H1 (cell line): Measurements from ENCODE around the gene GRAP. TPM values are rescaled to one million over a fixed set of nuclear protein-coding genes. Genes with fewer than 3 reads are reported as not detected.

Experiments
- BACH1 ChIP-seq: IDR thresholded peaks from 2 replicates; pipeline ENCODE4 v1.6.1; 2012; ENCODE audit warnings: low read length, improper control_type of control experiment
- CBX8 ChIP-seq: fragments of 300-800, 300-1000 bp; sonication (generic); IDR thresholded peaks from 2 replicates; pipeline ENCODE4 v1.7.1; 2016; ENCODE audit warnings: low read depth, low read length, borderline replicate concordance
- CHD7 ChIP-seq: fragments of 300-600 bp; sonication (generic); IDR thresholded peaks from 2 replicates; pipeline ENCODE4 v1.7.1; 2012; ENCODE audit warnings: low read length, moderate library complexity, mild to moderate bottlenecking, inconsistent platforms; ENCODE audit not compliant: insufficient replicate concordance
- KDM4A ChIP-seq: IDR thresholded peaks from one replicate; pipeline ENCODE4 v1.7.1; 2012; ENCODE audit warnings: low read depth, mild to moderate bottlenecking, moderate library complexity, low read length, inconsistent platforms; ENCODE audit not compliant: severe bottlenecking
- NANOG ChIP-seq: IDR thresholded peaks from 2 replicates; pipeline ENCODE4 v1.6.1; 2011; ENCODE audit warnings: low read length, low read depth, mild to moderate bottlenecking, inconsistent platforms; ENCODE audit not compliant: insufficient read depth, poor library complexity, severe bottlenecking
- RBBP5 ChIP-seq: IDR thresholded peaks from 2 replicates; pipeline ENCODE4 v1.7.1; 2012; ENCODE audit warnings: low read depth, mild to moderate bottlenecking, inconsistent platforms, low read length, moderate library complexity, borderline replicate concordance
- RNF2 ChIP-seq: fragments of 200-900, 300-1000 bp; sonication (generic); IDR thresholded peaks from 2 replicates; pipeline ENCODE4 v1.7.1; 2016; ENCODE audit warnings: borderline replicate concordance, low read depth, mild to moderate bottlenecking, antibody characterized with exemption, low read length; ENCODE audit not compliant: poor library complexity, severe bottlenecking; ENCODE audit errors: missing control alignments
- SP2 ChIP-seq: IDR thresholded peaks from 2 replicates; pipeline ENCODE4 v1.6.1; 2012; ENCODE audit warnings: mild to moderate bottlenecking, low read length, inconsistent platforms
- TAF7 ChIP-seq: optimal IDR thresholded peaks from 2 replicates; pipeline ENCODE3; 2011; ENCODE audit warnings: low read depth, mild to moderate bottlenecking, inconsistent platforms, low read length, moderate library complexity, borderline replicate concordance
- ZNF274 ChIP-seq: IDR thresholded peaks from 2 replicates; pipeline ENCODE4 v1.7.0; 2012; ENCODE audit warnings: low read length, borderline replicate concordance; ENCODE audit errors: extremely low read depth
- polyA plus RNA-seq, 7 experiments: library from polyadenylated mRNA; depleted of rRNA in 3 of 7; stranded (reverse) in 5 of 7; unstranded in 2 of 7; fragments of >200 nt in 5 of 7; fragments of 200-250 nt in 2 of 7; gene quantifications; 1 replicate in 5 of 7; 2 replicates in 1 of 7; 4 replicates in 1 of 7; pipeline versions ENCODE4 v1.2.1 to v1.2.3, GENCODE V29; 2011 to 2013; ENCODE audit warnings: missing spikeins in 2 of 7, mixed read lengths in 2 of 7
- total RNA-seq: library from RNA; stranded (reverse); fragmentation: NEBNext Ultra II Directional; extraction: Animal tissue kit (Norgen Biotek cat#: 25700); gene quantifications from 2 replicates; pipeline ENCODE4 v1.2.1, GENCODE V29; 2021

The GRAP gene
- total and polyA plus RNA-seq, 2 of the 8 experiments (the other 6 are each of a cell fraction or from before 2014, with no cell fraction given): 0.18 to 0.24 TPM

DNA sequence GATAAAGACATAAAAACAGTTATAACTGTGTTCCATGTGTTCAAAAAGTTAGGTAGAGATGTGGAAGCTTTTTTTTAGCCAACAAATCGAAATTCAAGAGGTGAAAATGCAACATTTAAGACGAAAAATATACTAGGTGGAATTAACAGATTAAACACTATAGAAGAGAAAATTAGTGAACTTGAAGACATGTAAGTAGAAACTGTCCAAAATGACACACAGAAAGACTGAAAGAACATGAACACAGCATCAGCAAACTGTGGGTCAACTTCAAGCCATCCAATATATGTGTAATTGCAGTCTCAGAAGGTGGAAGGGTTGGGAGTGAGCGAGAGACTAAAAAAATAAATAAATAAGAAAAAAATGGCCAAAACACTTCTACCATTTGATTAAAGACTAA lies 51.5 kb downstream of the GRAP start (continued):
- no peak for TF ChIP-seq CHD7
- TF ChIP-seq KDM4A: no peak
- TF ChIP-seq RBBP5: no peak
- TF ChIP-seq SP2: no peak
- no peak for TF ChIP-seq TAF7
- no peak for TF ChIP-seq BACH1
- TF ChIP-seq CBX8: no peak
- TF ChIP-seq ZNF274: no peak
- TF ChIP-seq RNF2: no peak
- no peak for TF ChIP-seq NANOG
- TF ChIP-seq, all 59 proteins: peak for 0
